B cell (primary cell): ENCODE results near the gene VTI1A. TPM values are rescaled to one million over a fixed set of nuclear protein-coding genes. Genes with fewer than 3 reads are reported as not detected.

Experiments used
- ATAC-seq: fragments of 200-7000 bp; cut with Tn5 transposase; one replicate; pipeline ENCODE4 v1.10.0; 2021; ENCODE audit warnings: low read depth, mild to moderate bottlenecking, moderate number of reproducible peaks, moderate library complexity
- CTCF ChIA-PET: fragments of 350-600 bp; sonication (Branson Sonifier 250); formaldehyde crosslinking; loops from one replicate; lab custom pipeline; 2021; ENCODE audit warnings: antibody characterized with exemption, inconsistent platforms; lab: Charles Lee
- POLR2A ChIA-PET: fragments of 350-600 bp; sonication (Branson Sonifier 250); formaldehyde crosslinking; loops from one replicate; lab custom pipeline; 2021; ENCODE audit warnings: antibody characterized with exemption; lab: Charles Lee
- DNase-seq: peaks from one replicate; pipeline ENCODE4 v3.0.0; 2013
- H2AFZ ChIP-seq: 2 replicates; pipeline ENCODE4 v1.6.1; 2012; ENCODE audit warnings: mild to moderate bottlenecking, low read depth, low read length; ENCODE audit not compliant: insufficient read depth, poor library complexity, severe bottlenecking
- H3K27ac ChIP-seq, 2 donors: 1 replicate in 1 of 2; 2 replicates in 1 of 2; pipeline ENCODE4 v1.5.1; 2012 to 2013; ENCODE audit warnings: low read length in 2 of 2, mild to moderate bottlenecking in 2 of 2, moderate library complexity in 1 of 2
- H3K27me3 ChIP-seq, 4 experiments: fragments of 200-600 bp in 1 of 4; sonication (generic) in 1 of 4; replicated peaks in 1 of 4; 1 replicate in 2 of 4; 2 replicates in 2 of 4; pipeline versions ENCODE4 v1.6.1 to v1.7.0; 2013 to 2016; ENCODE audit warnings: low read length in 3 of 4, mild to moderate bottlenecking in 2 of 4, mixed read lengths in 1 of 4, moderate library complexity in 1 of 4; ENCODE audit not compliant: insufficient read depth in 4 of 4, control insufficient read depth in 3 of 4; ENCODE audit errors: control extremely low read depth in 1 of 4
- H3K36me3 ChIP-seq, 2 experiments: replicated peaks in 1 of 2; 1 replicate in 1 of 2; 2 replicates in 1 of 2; pipeline versions ENCODE4 v1.6.1 to v1.7.1; 2013; ENCODE audit warnings: low read length in 1 of 2; ENCODE audit not compliant: insufficient read depth in 2 of 2, control insufficient read depth in 1 of 2; ENCODE audit errors: control extremely low read depth in 1 of 2, extremely low read depth in 1 of 2
- H3K4me1 ChIP-seq, 2 donors: fragments of 200-600 bp in 1 of 2; sonication (generic) in 1 of 2; 1 replicate in 1 of 2; 2 replicates in 1 of 2; pipeline versions ENCODE4 v1.5.1 to v1.6.1; 2013 to 2017; ENCODE audit warnings: low read length in 2 of 2; ENCODE audit not compliant: control insufficient read depth in 2 of 2, insufficient read depth in 2 of 2
- H3K4me2 ChIP-seq: replicated peaks from 2 replicates; pipeline ENCODE3; 2012; ENCODE audit warnings: mild to moderate bottlenecking, low read depth, low read length; ENCODE audit not compliant: poor library complexity, severe bottlenecking
- H3K4me3 ChIP-seq, 5 experiments: fragments of 200-600 bp in 1 of 5; sonication (generic) in 1 of 5; 1 replicate in 3 of 5; 2 replicates in 2 of 5; pipeline versions ENCODE4 v1.5.1 to v1.7.0; 2011 to 2016; ENCODE audit warnings: low read length in 4 of 5, mild to moderate bottlenecking in 4 of 5, low read depth in 2 of 5, control low read depth in 1 of 5, moderate library complexity in 1 of 5; ENCODE audit not compliant: insufficient read depth in 1 of 5; ENCODE audit errors: control extremely low read depth in 1 of 5, extremely low read depth in 1 of 5
- H3K79me2 ChIP-seq: fragments of 200-600 bp; sonication (generic); one replicate; pipeline ENCODE4 v1.6.0; 2016; ENCODE audit warnings: low read length; ENCODE audit not compliant: control insufficient read depth, insufficient read depth
- H3K9ac ChIP-seq: fragments of 200-600 bp; sonication (generic); 2 replicates; pipeline ENCODE4 v1.6.1; 2017; ENCODE audit warnings: mild to moderate bottlenecking, low read length, moderate library complexity
- H3K9me3 ChIP-seq, 3 donors: one replicate each; pipeline versions ENCODE4 v1.6.1 to v1.7.1; 2013; ENCODE audit warnings: low read length in 2 of 3; ENCODE audit not compliant: control insufficient read depth in 2 of 3, insufficient read depth in 1 of 3; ENCODE audit errors: control extremely low read depth in 1 of 3
- H4K20me1 ChIP-seq: 2 replicates; pipeline ENCODE4 v1.6.0; 2012; ENCODE audit warnings: mild to moderate bottlenecking, low read length; ENCODE audit not compliant: insufficient read depth, control insufficient read depth, poor library complexity, severe bottlenecking
- H3K27ac Mint-ChIP-seq: one replicate; pipeline ENCODE4 v1.8.0; 2021; ENCODE audit warnings: mixed read lengths
- H3K27me3 Mint-ChIP-seq: one replicate; pipeline ENCODE4 v1.8.0; 2021; ENCODE audit warnings: mixed read lengths
- H3K4me1 Mint-ChIP-seq: one replicate; pipeline ENCODE4 v1.8.0; 2021; ENCODE audit warnings: mixed read lengths
- H3K4me3 Mint-ChIP-seq: one replicate; pipeline ENCODE4 v1.8.0; 2021; ENCODE audit warnings: mixed read lengths
- H3K9me3 Mint-ChIP-seq: one replicate; pipeline ENCODE4 v1.8.0; 2022; ENCODE audit warnings: mixed read lengths; ENCODE audit not compliant: insufficient read depth
- EZH2 ChIP-seq: IDR thresholded peaks from 2 replicates; pipeline ENCODE4 v1.6.1; 2012; ENCODE audit warnings: borderline replicate concordance, low read depth, mild to moderate bottlenecking, moderate library complexity, low read length; ENCODE audit not compliant: insufficient read depth, poor library complexity, severe bottlenecking
- WGBS: methylation state at CpG from one replicate; pipeline ENCODE4 v1.1.5; 2013; ENCODE audit warnings: missing lambda C conversion rate; ENCODE audit not compliant: insufficient coverage; 5-methylcytosine and 5-hydroxymethylcytosine counted together
- intact Hi-C: fragments of 100-400 bp; cut with micrococcal nuclease; formaldehyde crosslinking; loops from one replicate; pipeline ENCODE4 v1.10.0; 2022
- polyA plus RNA-seq: library from polyadenylated mRNA; depleted of rRNA; stranded (reverse); fragments of >200 nt; gene quantifications from 2 replicates; pipeline ENCODE4 v1.2.3, GENCODE V29; 2012
- total RNA-seq, 2 donors: library from RNA; stranded (reverse); fragments of 120-200 nt in 1 of 2; gene quantifications; 1 replicate in 1 of 2; 2 replicates in 1 of 2; pipeline versions ENCODE4 v1.2.3 to v1.2.4, GENCODE V29; 2013 to 2022
- TF ChIP-seq, protein P1 (sequence below): fragments of 200-600 bp; IDR thresholded peaks from one replicate; pipeline ENCODE4 v1.8.0; 2022; ENCODE audit warnings: antibody characterized with exemption, mild to moderate bottlenecking

Gene VTI1A
- total and polyA plus RNA-seq, 2 donors (not counting 1 experiment from before 2014, with no cell fraction given), result 20.0 to 84.1 TPM

DNA sequence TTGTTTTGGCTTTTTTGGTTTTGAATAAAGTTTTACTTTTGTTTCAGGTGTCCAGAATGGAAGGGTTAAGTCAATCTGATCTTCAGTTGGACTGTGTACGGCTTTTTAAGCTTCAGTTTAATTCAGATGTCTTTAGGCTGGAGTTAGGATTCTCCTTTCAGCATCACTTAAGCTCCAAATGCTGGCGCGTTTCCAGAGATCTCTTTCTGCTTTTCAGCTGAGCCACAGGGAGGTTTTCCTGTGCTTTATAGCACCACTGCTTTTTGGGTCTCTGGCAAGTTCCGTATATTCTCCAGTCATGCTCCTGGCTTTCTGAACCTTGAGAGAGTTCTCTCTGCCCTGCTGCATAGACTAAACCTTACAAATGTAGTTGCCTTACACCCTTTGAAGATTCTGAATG lies 60.0 kb downstream of the VTI1A start:
- intact Hi-C loops, result no loop called here
- no peak overlapping the region for H3K27ac ChIP-seq
- ChIA-PET CTCF (interaction anchor here (1.6 kb wide), 1 partner anchor 23 kb away, joined by 3 read pairs; no protein-coding TSS in a partner anchor), POLR2A (no interaction called here)
- H4K20me1 ChIP-seq, result no peaks in the 10 kb centered on the region
- TF ChIP-seq, protein P1, sequence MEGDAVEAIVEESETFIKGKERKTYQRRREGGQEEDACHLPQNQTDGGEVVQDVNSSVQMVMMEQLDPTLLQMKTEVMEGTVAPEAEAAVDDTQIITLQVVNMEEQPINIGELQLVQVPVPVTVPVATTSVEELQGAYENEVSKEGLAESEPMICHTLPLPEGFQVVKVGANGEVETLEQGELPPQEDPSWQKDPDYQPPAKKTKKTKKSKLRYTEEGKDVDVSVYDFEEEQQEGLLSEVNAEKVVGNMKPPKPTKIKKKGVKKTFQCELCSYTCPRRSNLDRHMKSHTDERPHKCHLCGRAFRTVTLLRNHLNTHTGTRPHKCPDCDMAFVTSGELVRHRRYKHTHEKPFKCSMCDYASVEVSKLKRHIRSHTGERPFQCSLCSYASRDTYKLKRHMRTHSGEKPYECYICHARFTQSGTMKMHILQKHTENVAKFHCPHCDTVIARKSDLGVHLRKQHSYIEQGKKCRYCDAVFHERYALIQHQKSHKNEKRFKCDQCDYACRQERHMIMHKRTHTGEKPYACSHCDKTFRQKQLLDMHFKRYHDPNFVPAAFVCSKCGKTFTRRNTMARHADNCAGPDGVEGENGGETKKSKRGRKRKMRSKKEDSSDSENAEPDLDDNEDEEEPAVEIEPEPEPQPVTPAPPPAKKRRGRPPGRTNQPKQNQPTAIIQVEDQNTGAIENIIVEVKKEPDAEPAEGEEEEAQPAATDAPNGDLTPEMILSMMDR, result no peak
- TF ChIP-seq EZH2, result no peak
- no peak overlapping the region for H3K4me3 ChIP-seq
- H3K27ac Mint-ChIP-seq, result no peak overlapping the region
- H3K4me1 Mint-ChIP-seq, result no peaks in the 10 kb centered on the region
- no peak overlapping the region for H3K4me2 ChIP-seq
- H2AFZ ChIP-seq, result no peak overlapping the region
- H3K9me3 ChIP-seq, result no peaks in the 10 kb centered on the region
- H3K4me3 Mint-ChIP-seq, result no peak overlapping the region
- H3K4me1 ChIP-seq, result no peaks in the 10 kb centered on the region
- 56% methylated on average over 4 of the region's 4 CpGs for WGBS
- no peaks in the 10 kb centered on the region for H3K36me3 ChIP-seq
- H3K9me3 Mint-ChIP-seq, result no peaks in the 10 kb centered on the region
- ATAC-seq (no peak), DNase-seq (no peak)
- H3K9ac ChIP-seq, result no peak overlapping the region
- H3K27me3 Mint-ChIP-seq, result no peaks in the 10 kb centered on the region
- no peaks in the 10 kb centered on the region for H3K27me3 ChIP-seq
- peaks cover 4% of the 10 kb centered on the region for H3K79me2 ChIP-seq

DNA sequence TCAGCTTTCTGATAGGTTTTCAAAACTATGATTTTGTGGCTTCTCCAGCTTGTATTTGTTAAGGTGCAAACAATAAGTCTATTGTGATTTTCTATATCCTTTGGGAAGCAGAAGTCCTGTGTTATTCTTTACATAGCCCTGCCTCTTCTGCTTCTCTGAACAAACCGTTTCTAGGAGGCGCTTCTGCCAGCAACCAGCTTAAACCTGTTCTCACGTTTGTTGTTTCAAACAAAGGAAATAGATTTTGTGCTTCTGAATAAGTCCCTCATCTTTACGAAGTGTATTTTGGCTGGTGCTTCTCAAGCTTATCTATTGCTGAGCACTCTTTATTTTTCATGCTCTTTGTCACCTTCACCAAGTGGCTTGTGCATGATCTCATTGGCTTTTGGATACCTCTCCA lies 61.0 kb downstream of the VTI1A start:
- H3K9me3 Mint-ChIP-seq, result no peaks in the 10 kb centered on the region
- Histone ChIP-seq H3K27ac (no peak overlapping the region), H3K27me3 (no peaks in the 10 kb centered on the region), H4K20me1 (no peaks in the 10 kb centered on the region), H3K4me2 (no peak overlapping the region), H3K9me3 (peaks cover 0 to 1% (median 0%) of the 10 kb centered on the region in 3 donors), H3K79me2 (peaks cover 7% of the 10 kb centered on the region), H3K36me3 (no peaks in the 10 kb centered on the region), H3K9ac (no peak overlapping the region), H2AFZ (no peak overlapping the region), H3K4me3 (no peak overlapping the region), H3K4me1 (no peaks in the 10 kb centered on the region)
- intact Hi-C loops, result no loop called here
- DNase-seq (no peak), ATAC-seq (no peak)
- CTCF ChIA-PET, result interaction anchor here (1.2 to 1.6 kb wide), 2 partner anchors 14 to 24 kb away, joined by 3 read pairs; no protein-coding TSS in a partner anchor
- TF ChIP-seq EZH2, result no peak
- TF ChIP-seq, protein P1, result no peak
- no peak overlapping the region for H3K27ac Mint-ChIP-seq
- H3K27me3 Mint-ChIP-seq, result no peaks in the 10 kb centered on the region
- H3K4me1 Mint-ChIP-seq, result no peaks in the 10 kb centered on the region
- POLR2A ChIA-PET, result no interaction called here
- H3K4me3 Mint-ChIP-seq, result no peak overlapping the region
- WGBS, result 92% methylated on average over 4 of the region's 4 CpGs
